SU-DHL-6 (cell line): ENCODE data around the gene C19orf73.

Experiments
- H2AFZ ChIP-seq: fragments of 200-600 bp; sonication (generic); 2 replicates; pipeline ENCODE4 v1.6.1; 2014; ENCODE audit warnings: low read depth, mild to moderate bottlenecking, moderate library complexity, mixed read lengths, antibody characterized with exemption, low read length; ENCODE audit not compliant: severe bottlenecking
- H3F3A ChIP-seq: fragments of 200-600 bp; shearing (Covaris generic); 2 replicates; pipeline ENCODE4 v1.6.0; 2016; ENCODE audit warnings: antibody characterized with exemption, mild to moderate bottlenecking; ENCODE audit not compliant: insufficient read depth
- H3K27ac ChIP-seq: fragments of 200-600 bp; sonication (generic); 2 replicates; pipeline ENCODE4 v1.5.1; 2016; ENCODE audit warnings: low read depth, mild to moderate bottlenecking, low read length, moderate library complexity, mixed read lengths
- H3K27me3 ChIP-seq: fragments of 200-600 bp; sonication (generic), shearing (Covaris generic); 2 replicates; pipeline ENCODE4 v1.6.0; 2014; ENCODE audit warnings: mild to moderate bottlenecking, low read length
- H3K36me3 ChIP-seq: fragments of 200-600 bp; sonication (generic); 2 replicates; pipeline ENCODE4 v1.6.1; 2014; ENCODE audit warnings: mild to moderate bottlenecking, low read length, mixed read lengths
- H3K4me2 ChIP-seq: fragments of 300-600, 200-600 bp; shearing (Covaris generic), sonication (generic); 2 replicates; pipeline ENCODE4 v1.6.0; 2014; ENCODE audit warnings: low read length, low read depth, mild to moderate bottlenecking; ENCODE audit not compliant: poor library complexity, severe bottlenecking
- H3K4me3 ChIP-seq: fragments of 200-600 bp; sonication (generic); 2 replicates; pipeline ENCODE4 v1.5.1; 2014; ENCODE audit warnings: antibody characterized with exemption, low read length, mild to moderate bottlenecking, mixed read lengths; ENCODE audit not compliant: insufficient read depth, poor library complexity, severe bottlenecking
- H3K79me2 ChIP-seq: fragments of 200-600 bp; sonication (generic); 2 replicates; pipeline ENCODE4 v1.6.1; 2014; ENCODE audit warnings: mild to moderate bottlenecking, low read length, moderate library complexity; ENCODE audit not compliant: insufficient read depth
- H3K9ac ChIP-seq: fragments of 200-600 bp; sonication (generic); 2 replicates; pipeline ENCODE4 v1.7.0; 2014; ENCODE audit warnings: mild to moderate bottlenecking, low read length
- H3K9me2 ChIP-seq: fragments of 200-600 bp; sonication (generic); replicated peaks from 2 replicates; pipeline ENCODE4 v1.6.1; 2014; ENCODE audit warnings: low read length; ENCODE audit not compliant: insufficient read depth
- H3K9me3 ChIP-seq: fragments of 200-600 bp; sonication (generic); 2 replicates; pipeline ENCODE4 v1.6.1; 2014; ENCODE audit warnings: low read length, mixed read lengths; ENCODE audit not compliant: insufficient read depth
- H4K20me1 ChIP-seq: fragments of 200-600 bp; sonication (generic); 2 replicates; pipeline ENCODE4 v1.6.1; 2014; ENCODE audit warnings: low read depth, mild to moderate bottlenecking, antibody characterized with exemption, low read length, moderate library complexity, mixed read lengths
- CTCF ChIP-seq: fragments of 200-600 bp; sonication (generic); IDR thresholded peaks from one replicate; pipeline ENCODE4 v1.5.1; 2017; ENCODE audit warnings: antibody characterized with exemption, mild to moderate bottlenecking, low read length, moderate library complexity; ENCODE audit not compliant: insufficient read depth, poor library complexity, severe bottlenecking
- EZH2phosphoT487 ChIP-seq: fragments of 200-600 bp; sonication (generic), shearing (Covaris generic); conservative IDR thresholded peaks from 2 replicates; pipeline ENCODE4 v1.6.1; 2018; ENCODE audit warnings: mild to moderate bottlenecking, antibody characterized with exemption, low read length, moderate library complexity, mixed read lengths

C19orf73 gene

GRCh38 chr19:49165865-49166301 lies 46.9 kb upstream of the C19orf73 start:
- TF ChIP-seq EZH2phosphoT487 = no peak
- no peak for TF ChIP-seq CTCF
- H3K27ac ChIP-seq = no peak overlapping the region
- no peak overlapping the region for H3K4me3 ChIP-seq

GRCh38 chr19:49165111-49165750 lies 46.3 kb upstream of the C19orf73 start:
- Histone ChIP-seq H3K4me2 (no peak overlapping the region), H3F3A (no peaks in the 10 kb centered on the region), H3K4me3 (no peak overlapping the region), H3K9me3 (no peaks in the 10 kb centered on the region), H2AFZ (no peak overlapping the region), H3K9ac (no peak overlapping the region), H4K20me1 (no peaks in the 10 kb centered on the region), H3K27me3 (no peaks in the 10 kb centered on the region), H3K9me2 (no peaks in the 10 kb centered on the region), H3K79me2 (no peaks in the 10 kb centered on the region), H3K27ac (no peak overlapping the region), H3K36me3 (no peaks in the 10 kb centered on the region)
- TF ChIP-seq CTCF = no peak
- TF ChIP-seq EZH2phosphoT487 = no peak

More at GRCh38 chr19:49165865-49166301, 46.9 kb upstream of the C19orf73 start:
- Histone ChIP-seq H3F3A (no peaks in the 10 kb centered on the region), H3K79me2 (no peaks in the 10 kb centered on the region), H4K20me1 (no peaks in the 10 kb centered on the region), H3K9me3 (no peaks in the 10 kb centered on the region), H2AFZ (no peak overlapping the region), H3K4me2 (no peak overlapping the region), H3K9ac (no peak overlapping the region), H3K9me2 (no peaks in the 10 kb centered on the region), H3K27me3 (no peaks in the 10 kb centered on the region), H3K36me3 (no peaks in the 10 kb centered on the region)

- no peak for TF ChIP-seq CTCF
- no peak for TF ChIP-seq EZH2phosphoT487
- H3K9ac ChIP-seq = no peak overlapping the region
- H3K9me3 ChIP-seq = no peaks in the 10 kb centered on the region
- no peaks in the 10 kb centered on the region for H3K79me2 ChIP-seq
- no peak overlapping the region for H3K4me2 ChIP-seq
- H3F3A ChIP-seq = no peaks in the 10 kb centered on the region
- no peak overlapping the region for H2AFZ ChIP-seq
- H4K20me1 ChIP-seq = no peaks in the 10 kb centered on the region
- no peaks in the 10 kb centered on the region for H3K9me2 ChIP-seq
- H3K36me3 ChIP-seq = no peaks in the 10 kb centered on the region
- H3K27ac ChIP-seq = no peak overlapping the region
- no peak overlapping the region for H3K4me3 ChIP-seq
- no peaks in the 10 kb centered on the region for H3K27me3 ChIP-seq
Measured at GRCh38 chr19:49161987-49162386, 43.0 kb upstream of the C19orf73 start.
